GM23338 (cell line): ENCODE measurements around the gene CA4. TPM values are rescaled to one million over a fixed set of nuclear protein-coding genes. Genes with fewer than 3 reads are reported as not detected.

ENCODE experiments used
- ATAC-seq: fragments of 200-7000 bp; cut with Tn5 transposase; 3 replicates; pipeline ENCODE4 v1.9.1; 2020
- DNase-seq: peaks from one replicate; pipeline ENCODE4 v3.0.0-alpha.2; 2015; ENCODE audit warnings: low spot score
- H2AFZ ChIP-seq: fragments of 200-600 bp; sonication (generic); 2 replicates; pipeline ENCODE4 v1.8.0; 2016; ENCODE audit warnings: antibody characterized with exemption, mild to moderate bottlenecking, moderate library complexity
- H3F3A ChIP-seq: fragments of 200-600 bp; sonication (generic); replicated peaks from 2 replicates; pipeline ENCODE4 v1.8.0; 2017; ENCODE audit warnings: antibody characterized with exemption, mixed run types, low read depth
- H3K27ac ChIP-seq: fragments of 200-600 bp; sonication (generic); 2 replicates; pipeline ENCODE4 v1.6.1; 2016; ENCODE audit warnings: low read depth
- H3K27me3 ChIP-seq: fragments of 200-600 bp; sonication (generic); 2 replicates; pipeline ENCODE4 v1.8.0; 2016; ENCODE audit warnings: mild to moderate bottlenecking, mixed run types, moderate library complexity; ENCODE audit not compliant: insufficient read depth
- H3K36me3 ChIP-seq: fragments of 200-600 bp; sonication (generic); 2 replicates; pipeline ENCODE4 v1.8.0; 2016; ENCODE audit warnings: mild to moderate bottlenecking; ENCODE audit not compliant: insufficient read depth
- H3K4me1 ChIP-seq: fragments of 200-600 bp; sonication (generic); 2 replicates; pipeline ENCODE4 v1.8.0; 2016; ENCODE audit warnings: mild to moderate bottlenecking, moderate library complexity; ENCODE audit not compliant: insufficient read depth
- H3K4me2 ChIP-seq: fragments of 200-600 bp; sonication (generic); 2 replicates; pipeline ENCODE4 v1.7.1; 2017; ENCODE audit warnings: mixed run types
- H3K4me3 ChIP-seq: fragments of 200-600 bp; sonication (generic); 2 replicates; pipeline ENCODE4 v1.6.1; 2016; ENCODE audit warnings: mixed run types
- H3K79me2 ChIP-seq: fragments of 200-600 bp; sonication (generic); replicated peaks from 2 replicates; pipeline ENCODE4 v1.8.0; 2017; ENCODE audit warnings: mild to moderate bottlenecking; ENCODE audit not compliant: insufficient read depth
- H3K9me2 ChIP-seq: fragments of 200-600 bp; sonication (generic); 2 replicates; pipeline ENCODE4 v1.8.0; 2017; ENCODE audit not compliant: insufficient read depth
- H4K20me1 ChIP-seq: fragments of 200-600 bp; sonication (generic); replicated peaks from 2 replicates; pipeline ENCODE4 v1.8.0; 2017; ENCODE audit warnings: mild to moderate bottlenecking; ENCODE audit not compliant: insufficient read depth
- H3K27ac Mint-ChIP-seq: 2 replicates; pipeline ENCODE4 v1.8.0; 2020; ENCODE audit warnings: inconsistent platforms, mild to moderate bottlenecking, moderate library complexity, mixed read lengths
- H3K27me3 Mint-ChIP-seq: 3 replicates; pipeline ENCODE4 v1.8.0; 2022; ENCODE audit warnings: low read depth, mild to moderate bottlenecking, moderate library complexity, mixed read lengths, inconsistent platforms; ENCODE audit not compliant: insufficient read depth, poor library complexity
- H3K36me3 Mint-ChIP-seq: 3 replicates; pipeline ENCODE4 v1.8.0; 2021; ENCODE audit warnings: low read depth, mild to moderate bottlenecking, inconsistent platforms, moderate library complexity, mixed read lengths
- H3K4me1 Mint-ChIP-seq: 3 replicates; pipeline ENCODE4 v1.8.0; 2020; ENCODE audit warnings: mild to moderate bottlenecking, inconsistent platforms, mixed read lengths
- H3K4me3 Mint-ChIP-seq: 3 replicates; pipeline ENCODE4 v1.8.0; 2021; ENCODE audit warnings: moderate library complexity, mild to moderate bottlenecking, inconsistent platforms, mixed read lengths
- H3K9me3 Mint-ChIP-seq: 3 replicates; pipeline ENCODE4 v1.8.0; 2020; ENCODE audit warnings: moderate library complexity, mild to moderate bottlenecking, inconsistent platforms, mixed read lengths
- CREB1 ChIP-seq: fragments of 250-450 bp; sonication (Bioruptor Pico); IDR thresholded peaks from 2 replicates; pipeline ENCODE4 v1.5.0; 2020; ENCODE audit warnings: low read depth, mild to moderate bottlenecking, moderate library complexity
- EZH2 ChIP-seq: fragments of 200-600 bp; sonication (generic); IDR thresholded peaks from one replicate; pipeline ENCODE4 v1.8.0; 2017; ENCODE audit warnings: antibody characterized with exemption, mild to moderate bottlenecking, low read depth; ENCODE audit not compliant: unreplicated experiment
- EZH2phosphoT487 ChIP-seq: fragments of 200-600 bp; sonication (generic); IDR thresholded peaks from one replicate; pipeline ENCODE4 v1.8.1; 2018; ENCODE audit warnings: antibody characterized with exemption; ENCODE audit not compliant: unreplicated experiment
- JUNB ChIP-seq: IDR thresholded peaks from one replicate; pipeline ENCODE4 v1.6.1; 2016; ENCODE audit warnings: antibody characterized with exemption; ENCODE audit not compliant: unreplicated experiment
- NANOG ChIP-seq: IDR thresholded peaks from 2 replicates; pipeline ENCODE4 v1.6.1; 2016; ENCODE audit warnings: antibody characterized with exemption, borderline replicate concordance
- POLR2AphosphoS5 ChIP-seq: IDR thresholded peaks from 2 replicates; pipeline ENCODE4 v1.6.1; 2016; ENCODE audit warnings: antibody characterized with exemption, low read depth
- STAT1 ChIP-seq: IDR thresholded peaks from one replicate; pipeline ENCODE4 v1.6.1; 2016; ENCODE audit warnings: antibody characterized with exemption; ENCODE audit not compliant: unreplicated experiment
- ZNF114 ChIP-seq: fragments of 250-450 bp; sonication (Bioruptor Pico); IDR thresholded peaks from 2 replicates; pipeline ENCODE4 v1.5.0; 2020; ENCODE audit warnings: mild to moderate bottlenecking, moderate library complexity
- ZNF331 ChIP-seq: fragments of 250-450 bp; sonication (Bioruptor Pico); IDR thresholded peaks from 2 replicates; pipeline ENCODE4 v1.5.0; 2020; ENCODE audit warnings: low read depth, mild to moderate bottlenecking, moderate library complexity
- ZNF462 ChIP-seq: fragments of 250-450 bp; sonication (Bioruptor Pico); IDR thresholded peaks from 2 replicates; pipeline ENCODE4 v1.5.0; 2020; ENCODE audit warnings: mild to moderate bottlenecking, moderate library complexity
- polyA plus RNA-seq: library from polyadenylated mRNA; unstranded; fragments of >200 nt; fragmentation: Nextera tagmentation; extraction: Ambion mirVana; gene quantifications from 2 replicates; pipeline ENCODE4 v1.2.1, GENCODE V29; 2016
- total RNA-seq: library from RNA; depleted of rRNA; stranded (reverse); fragments of >200 nt; shearing (Covaris generic); gene quantifications from 2 replicates; pipeline ENCODE4 v1.2.3, GENCODE V29; 2014
- TF ChIP-seq, protein P1 (sequence below): IDR thresholded peaks from one replicate; pipeline ENCODE4 v1.6.1; 2018; ENCODE audit warnings: antibody characterized with exemption; ENCODE audit not compliant: unreplicated experiment
- TF ChIP-seq, protein P2 (sequence below): IDR thresholded peaks from 2 replicates; pipeline ENCODE4 v1.6.1; 2016; ENCODE audit warnings: antibody characterized with exemption

Gene CA4
- total and polyA plus RNA-seq, 2 experiments from 2014 or later: 7.6 to 8.2 TPM

- Mint-ChIP-seq H3K36me3 (no peaks in the 10 kb centered on the region; the same call in 2 of the 3 replicates), H3K27ac (no peak overlapping the region), H3K4me3 (no peak overlapping the region), H3K27me3 (peaks cover 2% of the 10 kb centered on the region), H3K4me1 (peaks cover 9% of the 10 kb centered on the region), H3K9me3 (no peaks in the 10 kb centered on the region)
- no peaks in the 10 kb centered on the region for H3F3A ChIP-seq
- H3K36me3 ChIP-seq: no peaks in the 10 kb centered on the region
- no peaks in the 10 kb centered on the region; the same call in 1 of the 2 replicates for H3K4me1 ChIP-seq
- H3K4me3 ChIP-seq: no peak overlapping the region
- H3K27me3 ChIP-seq: peaks cover 3% of the 10 kb centered on the region
- ATAC-seq (no peak), DNase-seq (no peak)
- H2AFZ ChIP-seq: no peak overlapping the region
- H3K79me2 ChIP-seq: no peaks in the 10 kb centered on the region
- H3K9me2 ChIP-seq: no peaks in the 10 kb centered on the region
- H3K4me2 ChIP-seq: no peak overlapping the region
- H3K27ac ChIP-seq: no peak overlapping the region
- H4K20me1 ChIP-seq: peaks cover 5% of the 10 kb centered on the region; the same call in 1 of the 2 replicates
- no peak for TF ChIP-seq POLR2AphosphoS5
These were observed 20.6 kb upstream of the CA4 start for GRCh38 chr17:60129164-60129563.

GRCh38 chr17:60130466-60130865 lies 19.3 kb upstream of the CA4 start:
- DNase-seq (no peak), ATAC-seq (no peak)
- H3F3A ChIP-seq: no peaks in the 10 kb centered on the region
- no peaks in the 10 kb centered on the region for H3K36me3 ChIP-seq
- Mint-ChIP-seq H3K36me3 (no peaks in the 10 kb centered on the region; the same call in 2 of the 3 replicates), H3K27me3 (peaks cover 11% of the 10 kb centered on the region), H3K27ac (no peak overlapping the region), H3K9me3 (no peaks in the 10 kb centered on the region; the same call in 2 of the 3 replicates), H3K4me1 (peaks cover 15% of the 10 kb centered on the region), H3K4me3 (no peak overlapping the region)
- H3K27me3 ChIP-seq: peaks cover 15% of the 10 kb centered on the region
- no peaks in the 10 kb centered on the region for H3K79me2 ChIP-seq
- H3K9me2 ChIP-seq: no peaks in the 10 kb centered on the region
- no peak overlapping the region for H2AFZ ChIP-seq
- no peak overlapping the region for H3K4me2 ChIP-seq
- peaks cover 5% of the 10 kb centered on the region; the same call in 1 of the 2 replicates for H4K20me1 ChIP-seq
- H3K4me1 ChIP-seq: peaks cover 7% of the 10 kb centered on the region
- H3K27ac ChIP-seq: no peak overlapping the region
- H3K4me3 ChIP-seq: no peak overlapping the region
- TF ChIP-seq EZH2 (no peak), ZNF114 (CRISPR knock-in tag) (no peak), POLR2AphosphoS5 (no peak), ZNF462 (CRISPR knock-in tag) (no peak), JUNB (no peak), EZH2phosphoT487 (no peak), STAT1 (no peak), ZNF331 (CRISPR knock-in tag) (no peak), CREB1 (CRISPR knock-in tag) (no peak), NANOG (no peak)
- TF ChIP-seq, protein P1, sequence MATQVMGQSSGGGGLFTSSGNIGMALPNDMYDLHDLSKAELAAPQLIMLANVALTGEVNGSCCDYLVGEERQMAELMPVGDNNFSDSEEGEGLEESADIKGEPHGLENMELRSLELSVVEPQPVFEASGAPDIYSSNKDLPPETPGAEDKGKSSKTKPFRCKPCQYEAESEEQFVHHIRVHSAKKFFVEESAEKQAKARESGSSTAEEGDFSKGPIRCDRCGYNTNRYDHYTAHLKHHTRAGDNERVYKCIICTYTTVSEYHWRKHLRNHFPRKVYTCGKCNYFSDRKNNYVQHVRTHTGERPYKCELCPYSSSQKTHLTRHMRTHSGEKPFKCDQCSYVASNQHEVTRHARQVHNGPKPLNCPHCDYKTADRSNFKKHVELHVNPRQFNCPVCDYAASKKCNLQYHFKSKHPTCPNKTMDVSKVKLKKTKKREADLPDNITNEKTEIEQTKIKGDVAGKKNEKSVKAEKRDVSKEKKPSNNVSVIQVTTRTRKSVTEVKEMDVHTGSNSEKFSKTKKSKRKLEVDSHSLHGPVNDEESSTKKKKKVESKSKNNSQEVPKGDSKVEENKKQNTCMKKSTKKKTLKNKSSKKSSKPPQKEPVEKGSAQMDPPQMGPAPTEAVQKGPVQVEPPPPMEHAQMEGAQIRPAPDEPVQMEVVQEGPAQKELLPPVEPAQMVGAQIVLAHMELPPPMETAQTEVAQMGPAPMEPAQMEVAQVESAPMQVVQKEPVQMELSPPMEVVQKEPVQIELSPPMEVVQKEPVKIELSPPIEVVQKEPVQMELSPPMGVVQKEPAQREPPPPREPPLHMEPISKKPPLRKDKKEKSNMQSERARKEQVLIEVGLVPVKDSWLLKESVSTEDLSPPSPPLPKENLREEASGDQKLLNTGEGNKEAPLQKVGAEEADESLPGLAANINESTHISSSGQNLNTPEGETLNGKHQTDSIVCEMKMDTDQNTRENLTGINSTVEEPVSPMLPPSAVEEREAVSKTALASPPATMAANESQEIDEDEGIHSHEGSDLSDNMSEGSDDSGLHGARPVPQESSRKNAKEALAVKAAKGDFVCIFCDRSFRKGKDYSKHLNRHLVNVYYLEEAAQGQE: no peak
- TF ChIP-seq, protein P2, sequence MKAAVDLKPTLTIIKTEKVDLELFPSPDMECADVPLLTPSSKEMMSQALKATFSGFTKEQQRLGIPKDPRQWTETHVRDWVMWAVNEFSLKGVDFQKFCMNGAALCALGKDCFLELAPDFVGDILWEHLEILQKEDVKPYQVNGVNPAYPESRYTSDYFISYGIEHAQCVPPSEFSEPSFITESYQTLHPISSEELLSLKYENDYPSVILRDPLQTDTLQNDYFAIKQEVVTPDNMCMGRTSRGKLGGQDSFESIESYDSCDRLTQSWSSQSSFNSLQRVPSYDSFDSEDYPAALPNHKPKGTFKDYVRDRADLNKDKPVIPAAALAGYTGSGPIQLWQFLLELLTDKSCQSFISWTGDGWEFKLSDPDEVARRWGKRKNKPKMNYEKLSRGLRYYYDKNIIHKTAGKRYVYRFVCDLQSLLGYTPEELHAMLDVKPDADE: no peak
